ENCODE results near the gene KCNH3.

KCNH3 gene

GRCh38 chr12:49584591-49584990 is 45.8 kb downstream of the KCNH3 start:
- DNase-seq (ENCODE audit: low read depth) = no peak
- in situ Hi-C loops (cut with HindIII; ENCODE audit: low sequenced_read_pairs) = no loop called here
- TF ChIP-seq CTCF (IDR thresholded peaks at IDR 0.05; ENCODE audit: low read depth, low read length, missing control alignments) = no peak
- no peak overlapping the region for H3K4me3 ChIP-seq (ENCODE audit: low read depth, low read length)

GRCh38 chr12:49585477-49586459 is 46.9 kb downstream of the KCNH3 start:
- in situ Hi-C loops (cut with HindIII; ENCODE audit: low sequenced_read_pairs) = no loop called here
- H3K4me3 ChIP-seq (ENCODE audit: low read depth, low read length) = no peak overlapping the region
- no peak for DNase-seq (ENCODE audit: low read depth)
- no peak for TF ChIP-seq CTCF (IDR thresholded peaks at IDR 0.05; ENCODE audit: low read depth, low read length, missing control alignments)

GRCh38 chr12:49587174-49587908 is 48.5 kb downstream of the KCNH3 start:
- in situ Hi-C loops (cut with HindIII; ENCODE audit: low sequenced_read_pairs) = no loop called here
- no peak overlapping the region for H3K4me3 ChIP-seq (ENCODE audit: low read depth, low read length)
- DNase-seq (ENCODE audit: low read depth) = no peak
- TF ChIP-seq CTCF (IDR thresholded peaks at IDR 0.05; ENCODE audit: low read depth, low read length, missing control alignments) = peak; percentile 12

GRCh38 chr12:49588281-49588680 is 49.5 kb downstream of the KCNH3 start:
- TF ChIP-seq CTCF (IDR thresholded peaks at IDR 0.05; ENCODE audit: low read depth, low read length, missing control alignments) = no peak
- H3K4me3 ChIP-seq (ENCODE audit: low read depth, low read length) = no peak overlapping the region
- no peak for DNase-seq (ENCODE audit: low read depth)
- in situ Hi-C loops (cut with HindIII; ENCODE audit: low sequenced_read_pairs) = no loop called here

GRCh38 chr12:49588721-49589516 is 50.1 kb downstream of the KCNH3 start:
- in situ Hi-C loops (cut with HindIII; ENCODE audit: low sequenced_read_pairs) = no loop called here
- H3K4me3 ChIP-seq (ENCODE audit: low read depth, low read length) = no peak overlapping the region
- TF ChIP-seq CTCF (IDR thresholded peaks at IDR 0.05; ENCODE audit: low read depth, low read length, missing control alignments) = no peak
- DNase-seq (ENCODE audit: low read depth) = no peak

GRCh38 chr12:49598527-49598926 is 59.7 kb downstream of the KCNH3 start:
- H3K4me3 ChIP-seq (ENCODE audit: low read depth, low read length) = no peak overlapping the region
- in situ Hi-C loops (cut with HindIII; ENCODE audit: low sequenced_read_pairs) = no loop called here
- no peak for DNase-seq (ENCODE audit: low read depth)
- TF ChIP-seq CTCF (IDR thresholded peaks at IDR 0.05; ENCODE audit: low read depth, low read length, missing control alignments) = no peak
